Small intestine (tissue), 7 donors: ENCODE measurements around the gene SH3BP5. TPM values are rescaled to one million over a fixed set of nuclear protein-coding genes. Genes with fewer than 3 reads are reported as not detected.

Source experiments
- DNase-seq, 2 donors: peaks; one replicate each; pipeline versions ENCODE4 v3.0.0 to v3.0.0-alpha.2; 2013
- FAIRE-seq: peaks from 2 replicates; lab custom pipeline; 2012; peaks lifted over from hg19 to GRCh38; lab: Jason Lieb, UNC
- H3K27ac ChIP-seq, 3 donors: one replicate each; pipeline ENCODE4 v1.5.1; 2013; ENCODE audit warnings: low read length in 2 of 3, mild to moderate bottlenecking in 2 of 3, control low read depth in 1 of 3, inconsistent platforms in 1 of 3, low read depth in 1 of 3, moderate library complexity in 1 of 3
- H3K27me3 ChIP-seq, 3 donors: one replicate each; pipeline ENCODE4 v1.6.1; 2013; ENCODE audit warnings: low read length in 3 of 3, inconsistent platforms in 1 of 3; ENCODE audit not compliant: control insufficient read depth in 3 of 3, insufficient read depth in 3 of 3
- H3K36me3 ChIP-seq, 3 donors: one replicate each; pipeline ENCODE4 v1.6.1; 2013; ENCODE audit warnings: low read length in 3 of 3, inconsistent platforms in 1 of 3, low read depth in 1 of 3, mild to moderate bottlenecking in 1 of 3, moderate library complexity in 1 of 3; ENCODE audit not compliant: control insufficient read depth in 3 of 3, insufficient read depth in 2 of 3
- H3K4me1 ChIP-seq, 3 donors: one replicate each; pipeline ENCODE4 v1.6.1; 2013; ENCODE audit warnings: low read length in 2 of 3, inconsistent platforms in 1 of 3, low read depth in 1 of 3, mild to moderate bottlenecking in 1 of 3, moderate library complexity in 1 of 3; ENCODE audit not compliant: control insufficient read depth in 3 of 3, insufficient read depth in 2 of 3
- H3K4me3 ChIP-seq, 3 donors: one replicate each; pipeline ENCODE4 v1.5.1; 2013; ENCODE audit warnings: low read length in 3 of 3, control low read depth in 1 of 3, inconsistent platforms in 1 of 3, low read depth in 1 of 3, mild to moderate bottlenecking in 1 of 3, moderate library complexity in 1 of 3
- H3K9me3 ChIP-seq, 2 donors: one replicate each; pipeline ENCODE4 v1.6.1; 2013; ENCODE audit warnings: low read depth in 1 of 2, low read length in 1 of 2; ENCODE audit not compliant: control insufficient read depth in 2 of 2, insufficient read depth in 1 of 2
- WGBS, 3 donors: extraction: QIAGEN DNeasy Blood & Tissue Kit; methylation state at CpG; one replicate each; pipeline ENCODE4 v1.1.7; 2013; 5-methylcytosine and 5-hydroxymethylcytosine counted together
- polyA plus RNA-seq, 4 donors: library from polyadenylated mRNA; stranded (reverse) in 3 of 4; unstranded in 1 of 4; fragments of 200-250 nt in 3 of 4; fragments of 120-200 nt in 1 of 4; gene quantifications; one replicate each; pipeline versions ENCODE4 v1.2.1 to v1.2.3, GENCODE V29; 2013
- donor health status: healthy with polysubstance abuse.
- donor health status: control.
- donor health status: control.
- donor health status: Bipolar disorder and iron deficiency.
- donor health status: healthy.

SH3BP5 gene
- polyA plus RNA-seq, 4 donors: 4.9 to 24.0 (median 10.1) TPM

GRCh38 chr3:15333956-15334263 is 1.5 kb upstream of the SH3BP5 start:
- Histone ChIP-seq H3K9me3 (no peaks in the 10 kb centered on the region), H3K36me3 (no peaks in the 10 kb centered on the region), H3K27me3 (peaks cover 0 to 31% (median 0%) of the 10 kb centered on the region in 3 donors), H3K4me1 (peaks cover 0 to 4% (median 0%) of the 10 kb centered on the region in 3 donors), H3K27ac (no peak overlapping the region), H3K4me3 (no peak overlapping the region)
- FAIRE-seq (no peak), DNase-seq (no peak)

GRCh38 chr3:15333099-15333955 is 941 bp upstream of the SH3BP5 start:
- Histone ChIP-seq H3K36me3 (no peaks in the 10 kb centered on the region), H3K4me3 (peak overlapping the region in 2 of 3 donors; percentile 47 to 94), H3K9me3 (no peaks in the 10 kb centered on the region), H3K27ac (no peak overlapping the region), H3K4me1 (peaks cover 0 to 4% (median 0%) of the 10 kb centered on the region in 3 donors), H3K27me3 (peaks cover 0 to 31% (median 0%) of the 10 kb centered on the region in 3 donors)
- FAIRE-seq (no peak), DNase-seq (no peak)
- 88 to 93% (median 91%) methylated on average over 10 of the region's 10 CpGs for WGBS, 3 donors

GRCh38 chr3:15331606-15332404 is 581 bp downstream of the SH3BP5 start:
- H3K9me3 ChIP-seq: no peaks in the 10 kb centered on the region
- H3K4me3 ChIP-seq: peak overlapping the region; percentile 50 to 94 (median 72)
- WGBS, 3 donors: 0 to 3% (median 2%) methylated on average over 50 to 71 of the region's 71 CpGs
- peaks cover 0 to 31% (median 0%) of the 10 kb centered on the region in 3 donors for H3K27me3 ChIP-seq
- H3K27ac ChIP-seq: peak overlapping the region in 2 of 3 donors; percentile 68 to 88
- no peaks in the 10 kb centered on the region for H3K36me3 ChIP-seq
- no peak for FAIRE-seq
- peaks cover 0 to 4% (median 2%) of the 10 kb centered on the region in 3 donors for H3K4me1 ChIP-seq
- peak; percentile 48 to 67 for DNase-seq

- Histone ChIP-seq H3K9me3 (no peaks in the 10 kb centered on the region), H3K27ac (peak overlapping the region in 1 of 3 donors; percentile 88), H3K27me3 (peaks cover 0 to 31% (median 0%) of the 10 kb centered on the region in 3 donors), H3K36me3 (no peaks in the 10 kb centered on the region), H3K4me1 (peaks cover 0 to 4% (median 2%) of the 10 kb centered on the region in 3 donors), H3K4me3 (peak overlapping the region; percentile 50 to 94 (median 72))
- WGBS, 3 donors: 23 to 31% (median 30%) methylated on average over 6 of the region's 6 CpGs
- DNase-seq (no peak), FAIRE-seq (no peak)
These were observed 1.2 kb downstream of the SH3BP5 start for GRCh38 chr3:15331072-15331605.

- FAIRE-seq: no peak
- H3K36me3 ChIP-seq: no peaks in the 10 kb centered on the region
- H3K4me3 ChIP-seq: no peak overlapping the region
- DNase-seq: no peak
- peaks cover 0 to 31% (median 0%) of the 10 kb centered on the region in 3 donors for H3K27me3 ChIP-seq
- H3K9me3 ChIP-seq: no peaks in the 10 kb centered on the region
- H3K27ac ChIP-seq: peak overlapping the region in 2 of 3 donors; percentile 21 to 61
- H3K4me1 ChIP-seq: peaks cover 0 to 4% (median 2%) of the 10 kb centered on the region in 3 donors
- 71 to 95% (median 86%) methylated on average over 10 of the region's 10 CpGs for WGBS, 3 donors
These were observed 2.3 kb downstream of the SH3BP5 start for GRCh38 chr3:15330031-15330596.

- no peak for FAIRE-seq
- Histone ChIP-seq H3K27ac (peak overlapping the region in 1 of 3 donors; percentile 61), H3K4me1 (peaks cover 0 to 4% (median 2%) of the 10 kb centered on the region in 3 donors)
These were observed 3.1 kb downstream of the SH3BP5 start for GRCh38 chr3:15329046-15330005.

GRCh38 chr3:15327941-15328340 is 4.4 kb downstream of the SH3BP5 start:
- H3K9me3 ChIP-seq: no peaks in the 10 kb centered on the region
- peaks cover 0 to 21% (median 0%) of the 10 kb centered on the region in 3 donors for H3K27me3 ChIP-seq
- WGBS, 3 donors: 50 to 66% (median 59%) methylated on average over 7 of the region's 7 CpGs
- FAIRE-seq (no peak), DNase-seq (no peak)
- H3K4me3 ChIP-seq: no peak overlapping the region
- H3K4me1 ChIP-seq: peaks cover 0 to 3% (median 2%) of the 10 kb centered on the region in 3 donors
- H3K27ac ChIP-seq: peak overlapping the region in 1 of 3 donors; percentile 3
- H3K36me3 ChIP-seq: no peaks in the 10 kb centered on the region

More at GRCh38 chr3:15329046-15330005, 3.1 kb downstream of the SH3BP5 start:
- Histone ChIP-seq H3K9me3 (no peaks in the 10 kb centered on the region), H3K27me3 (peaks cover 0 to 31% (median 0%) of the 10 kb centered on the region in 3 donors), H3K36me3 (no peaks in the 10 kb centered on the region), H3K4me3 (no peak overlapping the region)
- WGBS, 3 donors: 76 to 90% (median 88%) methylated on average over 11 of the region's 11 CpGs
- DNase-seq: no peak
